Left ventricle myocardium inferior (tissue), 1 donor: ENCODE data around the gene HMGCL. TPM values are rescaled to one million over a fixed set of nuclear protein-coding genes. Genes with fewer than 3 reads are reported as not detected.
"Not testable (repeated sequence)": the region's sequence is repeated elsewhere in the genome, so short reads cannot be mapped to it uniquely, and the experiment has no call there.

Source experiments
- DNase-seq: peaks from one replicate; pipeline ENCODE4 v3.0.0-alpha.2; 2020
- H3K27ac ChIP-seq: fragments of 200-600 bp; replicated peaks from 2 replicates; pipeline ENCODE4 v1.8.0; 2021
- H3K27me3 ChIP-seq: fragments of 200-600 bp; 2 replicates; pipeline ENCODE4 v1.8.0; 2021; ENCODE audit warnings: low read depth
- H3K36me3 ChIP-seq: fragments of 200-600 bp; 2 replicates; pipeline ENCODE4 v1.8.0; 2021
- H3K4me1 ChIP-seq: fragments of 200-600 bp; 2 replicates; pipeline ENCODE4 v1.8.0; 2021
- H3K4me3 ChIP-seq: fragments of 200-600 bp; 2 replicates; pipeline ENCODE4 v1.8.0; 2021; ENCODE audit warnings: mild to moderate bottlenecking, moderate library complexity
- H3K9me3 ChIP-seq: fragments of 200-600 bp; replicated peaks from 2 replicates; pipeline ENCODE4 v1.8.0; 2021
- intact Hi-C: fragments of 100-400 bp; cut with micrococcal nuclease; formaldehyde crosslinking; loops from one replicate; pipeline ENCODE4 v1.11.0; 2022
- total RNA-seq: library from RNA; stranded (reverse); fragmentation: NEBNext Ultra II Directional; extraction: Animal tissue kit (Norgen Biotek cat#: 25700); gene quantifications from one replicate; pipeline ENCODE4 v1.2.1, GENCODE V29; 2021
- TF ChIP-seq, protein P1 (sequence below): fragments of 200-600 bp; IDR thresholded peaks from 2 replicates; pipeline ENCODE4 v1.8.0; 2021; ENCODE audit warnings: antibody characterized with exemption, mild to moderate bottlenecking, borderline replicate concordance
- donor health status: DM: no; HTN: yes; CAD: no; lungs with severe emphysema.

Gene HMGCL
- total RNA-seq, 1 donor from 2014 or later: 31.9 TPM

DNA sequence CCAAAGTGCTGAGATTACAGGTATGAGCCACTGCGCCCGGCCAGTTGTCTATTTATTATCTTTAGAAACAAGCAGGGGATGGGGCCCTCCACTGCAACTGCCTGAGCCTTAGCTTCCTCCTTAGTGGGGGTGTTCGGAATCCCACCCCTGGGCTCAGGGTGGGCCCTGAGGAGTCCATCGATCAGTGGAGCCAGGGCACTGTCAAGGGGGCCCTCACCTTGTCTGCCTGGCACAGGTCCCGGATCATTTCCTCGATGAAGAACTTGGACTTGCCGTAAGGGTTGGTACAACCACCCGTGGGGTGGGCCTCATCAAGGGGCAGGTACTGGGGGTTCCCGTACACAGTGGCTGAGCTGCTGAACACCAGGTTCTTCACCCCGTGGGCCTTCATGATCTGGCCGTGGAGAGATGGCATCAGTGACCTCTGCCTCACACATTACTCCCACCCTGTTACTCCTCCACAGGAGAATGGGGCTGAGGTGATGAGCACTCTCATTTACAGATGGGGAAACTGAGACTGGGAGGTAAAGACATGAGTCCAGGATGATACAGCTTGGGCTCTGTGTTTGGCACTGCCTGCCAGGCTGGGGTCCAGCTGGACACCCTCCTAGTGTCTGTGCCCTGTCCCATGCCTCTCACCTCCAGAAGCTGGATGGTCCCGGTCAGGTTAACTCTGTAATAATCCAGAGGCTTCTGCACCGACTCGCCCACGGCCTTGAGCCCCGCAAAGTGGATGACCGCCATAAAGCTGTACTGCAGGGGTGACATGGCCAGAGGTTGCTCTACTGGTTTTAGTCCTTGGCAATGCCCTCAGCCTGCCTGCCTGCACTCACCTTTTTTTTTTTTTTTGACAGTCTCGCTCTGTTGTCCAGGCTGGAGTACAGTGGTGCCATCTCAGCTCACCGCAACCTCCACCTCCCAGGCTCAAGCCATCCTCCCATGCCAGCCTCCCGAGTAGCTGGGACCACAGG lies 27.5 kb downstream of the HMGCL start:
- Histone ChIP-seq H3K27me3 (no peaks in the 10 kb centered on the region), H3K4me1 (peaks cover 52% of the 10 kb centered on the region), H3K36me3 (peaks cover 27% of the 10 kb centered on the region), H3K9me3 (no peaks in the 10 kb centered on the region), H3K27ac (no peak overlapping the region), H3K4me3 (no peak overlapping the region)
- TF ChIP-seq, protein P1, sequence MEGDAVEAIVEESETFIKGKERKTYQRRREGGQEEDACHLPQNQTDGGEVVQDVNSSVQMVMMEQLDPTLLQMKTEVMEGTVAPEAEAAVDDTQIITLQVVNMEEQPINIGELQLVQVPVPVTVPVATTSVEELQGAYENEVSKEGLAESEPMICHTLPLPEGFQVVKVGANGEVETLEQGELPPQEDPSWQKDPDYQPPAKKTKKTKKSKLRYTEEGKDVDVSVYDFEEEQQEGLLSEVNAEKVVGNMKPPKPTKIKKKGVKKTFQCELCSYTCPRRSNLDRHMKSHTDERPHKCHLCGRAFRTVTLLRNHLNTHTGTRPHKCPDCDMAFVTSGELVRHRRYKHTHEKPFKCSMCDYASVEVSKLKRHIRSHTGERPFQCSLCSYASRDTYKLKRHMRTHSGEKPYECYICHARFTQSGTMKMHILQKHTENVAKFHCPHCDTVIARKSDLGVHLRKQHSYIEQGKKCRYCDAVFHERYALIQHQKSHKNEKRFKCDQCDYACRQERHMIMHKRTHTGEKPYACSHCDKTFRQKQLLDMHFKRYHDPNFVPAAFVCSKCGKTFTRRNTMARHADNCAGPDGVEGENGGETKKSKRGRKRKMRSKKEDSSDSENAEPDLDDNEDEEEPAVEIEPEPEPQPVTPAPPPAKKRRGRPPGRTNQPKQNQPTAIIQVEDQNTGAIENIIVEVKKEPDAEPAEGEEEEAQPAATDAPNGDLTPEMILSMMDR: no peak
- DNase-seq: no peak
- intact Hi-C loops: no loop called here

DNA sequence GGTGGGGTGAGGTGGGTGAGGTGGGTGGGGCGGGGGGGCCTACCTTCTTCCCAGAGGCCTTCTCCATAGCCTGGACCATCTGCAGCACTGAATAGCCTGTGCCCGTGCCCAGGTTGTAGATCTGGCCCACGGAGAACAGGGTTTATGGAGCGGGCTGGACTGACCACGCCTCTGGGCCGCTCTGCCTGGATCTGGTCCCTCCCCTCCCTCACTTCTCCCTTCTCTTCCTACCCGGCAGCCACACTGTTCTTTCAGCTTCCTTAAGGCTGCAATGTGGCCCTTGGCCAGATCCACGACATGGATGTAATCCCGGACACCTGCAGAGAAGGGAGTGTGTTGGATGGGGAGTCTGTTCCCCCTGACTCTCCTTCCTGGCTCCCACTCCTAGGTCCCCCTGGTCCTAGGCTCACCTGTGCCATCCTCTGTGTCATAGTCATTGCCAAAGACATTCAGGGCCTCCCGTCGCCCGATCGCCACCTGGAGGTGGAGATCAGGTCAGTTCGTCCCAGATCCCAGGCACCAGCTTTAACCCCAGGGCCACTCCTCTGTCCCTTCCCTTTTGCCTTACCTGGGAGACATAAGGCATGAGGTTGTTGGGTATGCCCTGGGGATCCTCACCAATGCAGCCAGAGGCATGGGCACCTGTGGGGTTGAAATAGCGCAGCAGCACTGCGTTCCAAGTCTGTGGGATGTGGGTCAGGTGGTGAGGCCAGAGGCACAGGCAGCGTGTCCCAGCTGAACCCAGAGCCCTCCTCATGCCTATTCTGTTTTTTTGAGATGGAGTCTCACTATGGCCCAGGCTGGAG lies 28.6 kb downstream of the HMGCL start:
- H3K36me3 ChIP-seq: peaks cover 27% of the 10 kb centered on the region
- TF ChIP-seq, protein P1: no peak
- no peaks in the 10 kb centered on the region for H3K9me3 ChIP-seq
- H3K4me1 ChIP-seq: peaks cover 59% of the 10 kb centered on the region
- no peak overlapping the region for H3K27ac ChIP-seq
- intact Hi-C loops: no loop called here
- no peak overlapping the region for H3K4me3 ChIP-seq
- no peaks in the 10 kb centered on the region for H3K27me3 ChIP-seq
- DNase-seq: no peak

DNA sequence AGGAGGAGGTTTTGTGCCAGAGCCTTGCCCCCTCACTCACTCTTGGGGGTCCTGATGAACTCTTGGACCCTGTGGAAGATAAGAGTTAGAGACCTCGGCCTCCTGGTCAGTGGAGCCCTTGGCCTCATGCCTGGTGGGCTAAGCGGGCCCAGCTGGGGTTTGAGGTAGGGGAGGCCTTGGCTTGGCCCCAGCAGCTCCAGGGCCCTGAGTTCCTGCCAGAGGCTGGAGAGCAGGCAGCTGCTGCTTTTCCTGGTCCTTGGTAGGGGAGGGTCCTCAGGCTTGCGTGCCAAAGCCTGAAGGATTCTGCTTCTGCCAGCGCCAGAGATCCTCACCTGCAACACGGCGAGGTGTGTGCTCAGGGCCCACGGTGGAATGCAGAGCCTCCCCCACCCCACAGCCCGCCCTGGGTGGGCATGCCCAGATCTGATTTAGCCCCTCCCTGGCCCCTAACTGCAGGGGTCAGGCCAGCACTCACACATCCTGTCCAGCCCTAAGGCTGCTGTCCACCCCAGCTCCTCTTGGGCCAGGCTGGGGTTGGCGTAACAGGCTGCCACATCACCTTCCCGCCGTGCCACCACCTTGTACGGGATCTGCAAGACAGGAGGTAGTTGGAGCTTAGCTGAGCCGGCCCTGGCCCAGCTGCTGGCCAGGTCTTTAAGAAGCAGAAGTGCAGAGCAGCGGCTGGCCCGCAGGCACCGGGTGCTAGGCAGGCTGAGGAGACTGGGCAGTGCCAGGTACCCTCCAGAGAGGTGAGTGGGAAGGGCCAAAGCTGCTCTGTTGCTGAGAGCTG lies 29.4 kb downstream of the HMGCL start:
- TF ChIP-seq, protein P1: no peak
- no peaks in the 10 kb centered on the region for H3K9me3 ChIP-seq
- DNase-seq: no peak
- H3K27ac ChIP-seq: no peak overlapping the region
- H3K4me1 ChIP-seq: peaks cover 56% of the 10 kb centered on the region
- intact Hi-C loops: no loop called here
- H3K4me3 ChIP-seq: no peak overlapping the region
- no peaks in the 10 kb centered on the region for H3K27me3 ChIP-seq
- peaks cover 27% of the 10 kb centered on the region for H3K36me3 ChIP-seq

DNA sequence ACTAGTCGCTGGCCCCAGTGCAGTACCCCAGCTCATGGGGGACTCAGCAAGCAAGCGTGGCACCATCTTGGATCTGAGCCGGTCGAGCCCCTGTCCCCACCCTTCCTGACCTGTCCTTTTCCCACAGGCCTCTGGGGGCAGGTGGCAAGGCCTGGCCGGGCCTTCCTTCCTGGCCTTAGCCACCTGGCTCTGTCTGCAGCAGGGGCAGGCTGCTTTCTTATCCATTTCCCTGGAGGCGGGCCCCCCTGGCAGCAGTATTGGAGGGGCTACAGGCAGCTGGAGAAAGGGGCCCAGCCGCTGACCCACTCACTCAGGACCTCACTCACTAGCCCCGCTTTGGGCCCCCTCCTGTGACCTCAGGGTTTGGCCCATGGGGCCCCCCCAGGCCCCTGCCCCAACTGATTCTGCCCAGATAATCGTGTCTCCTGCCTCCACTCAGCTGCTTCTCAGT lies 30.5 kb downstream of the HMGCL start:
- intact Hi-C loops, DNase-seq, H3K4me3 ChIP-seq, H3K27me3 ChIP-seq, H3K9me3 ChIP-seq, H3K27ac ChIP-seq: not testable (repeated sequence)
- Histone ChIP-seq H3K4me1 (peaks cover 56% of the 10 kb centered on the region), H3K36me3 (peaks cover 27% of the 10 kb centered on the region)

DNA sequence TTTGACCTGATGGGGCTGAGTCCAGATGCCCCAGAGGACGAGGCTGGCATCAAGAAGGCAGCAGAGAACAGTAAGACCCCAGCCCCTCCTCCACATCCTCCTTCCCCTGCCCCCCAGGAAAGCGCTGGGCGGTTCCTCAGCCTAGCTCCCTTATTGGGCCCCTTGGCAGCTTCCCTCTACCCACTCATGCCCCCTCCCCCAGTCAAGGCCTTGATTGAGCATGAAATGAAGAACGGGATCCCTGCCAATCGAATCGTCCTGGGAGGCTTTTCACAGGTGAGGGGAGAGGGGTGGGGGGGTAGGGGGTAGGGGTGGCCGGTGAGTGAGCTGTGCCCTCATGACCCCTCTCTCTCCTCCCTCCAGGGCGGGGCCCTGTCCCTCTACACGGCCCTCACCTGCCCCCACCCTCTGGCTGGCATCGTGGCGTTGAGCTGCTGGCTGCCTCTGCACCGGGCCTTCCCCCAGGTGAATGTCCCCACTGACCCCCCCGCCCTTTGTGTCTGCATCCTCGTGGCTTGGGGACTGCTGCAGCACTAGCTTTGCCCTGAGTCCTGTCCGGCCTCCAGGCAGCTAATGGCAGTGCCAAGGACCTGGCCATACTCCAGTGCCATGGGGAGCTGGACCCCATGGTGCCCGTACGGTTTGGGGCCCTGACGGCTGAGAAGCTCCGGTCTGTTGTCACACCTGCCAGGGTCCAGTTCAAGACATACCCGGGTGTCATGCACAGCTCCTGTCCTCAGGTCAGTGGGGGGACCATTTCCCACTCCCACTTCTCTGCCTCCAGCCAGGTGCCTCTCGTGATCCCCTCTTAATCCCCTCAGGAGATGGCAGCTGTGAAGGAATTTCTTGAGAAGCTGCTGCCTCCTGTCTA lies 31.1 kb downstream of the HMGCL start:
- no peaks in the 10 kb centered on the region for H3K27me3 ChIP-seq
- intact Hi-C loops: no loop called here
- H3K36me3 ChIP-seq: peaks cover 27% of the 10 kb centered on the region
- TF ChIP-seq, protein P1: no peak
- no peak overlapping the region for H3K4me3 ChIP-seq
- no peaks in the 10 kb centered on the region for H3K9me3 ChIP-seq
- no peak for DNase-seq
- H3K27ac ChIP-seq: no peak overlapping the region
- peaks cover 50% of the 10 kb centered on the region for H3K4me1 ChIP-seq
